GM19239 (cell line): ENCODE results near the gene RASSF9.
A peak's percentile ranks its signal among the peaks of the same experiment; 100 is the strongest.

Experiments
- DNase-seq: peaks from one replicate; pipeline ENCODE4 v3.0.0; 2011; ENCODE audit warnings: low spot score; ENCODE audit not compliant: insufficient read length
- FAIRE-seq: peaks from 2 replicates; lab custom pipeline; 2011; peaks lifted over from hg19 to GRCh38; lab: Jason Lieb, UNC

Gene RASSF9

GRCh38 chr12:85836197-85837090 lies at the start of gene RASSF9:
Gene RASSF9 (minus strand): TSS chr12:85836409. CDS start chr12:85836201, 208 bp downstream.
- no peak for FAIRE-seq

GRCh38 chr12:85883763-85884162 lies 47.6 kb upstream of the RASSF9 start:
- FAIRE-seq: no peak
- DNase-seq: no peak

More at GRCh38 chr12:85836197-85837090, at the start of gene RASSF9:
- no peak for DNase-seq

GRCh38 chr12:85877459-85877858 lies 41.2 kb upstream of the RASSF9 start:
- DNase-seq: no peak
- no peak for FAIRE-seq

- FAIRE-seq (no peak), DNase-seq (no peak)
Measured at GRCh38 chr12:85874031-85874461, 37.8 kb upstream of the RASSF9 start, which contains the start of gene NTS. Gene NTS (plus strand): TSS chr12:85874295. CDS start chr12:85874404, 109 bp downstream.

GRCh38 chr12:85872497-85873091 lies 36.4 kb upstream of the RASSF9 start:
- DNase-seq: no peak
- no peak for FAIRE-seq

GRCh38 chr12:85866986-85867776 lies 31.0 kb upstream of the RASSF9 start:
- DNase-seq: peak; percentile 5
- FAIRE-seq: peak; percentile 81

- DNase-seq: no peak
- FAIRE-seq: no peak
Measured at GRCh38 chr12:85865890-85866289, 29.7 kb upstream of the RASSF9 start.

- no peak for FAIRE-seq
- DNase-seq: no peak
Measured at GRCh38 chr12:85856966-85857365, 20.8 kb upstream of the RASSF9 start.

- DNase-seq (no peak), FAIRE-seq (no peak)
Measured at GRCh38 chr12:85855305-85855704, 19.1 kb upstream of the RASSF9 start.

- DNase-seq (no peak), FAIRE-seq (no peak)
Measured at GRCh38 chr12:85849344-85849743, 13.1 kb upstream of the RASSF9 start.

- FAIRE-seq (no peak), DNase-seq (no peak)
Measured at GRCh38 chr12:85843606-85844310, 7.5 kb upstream of the RASSF9 start.

GRCh38 chr12:85835426-85836196 lies 598 bp downstream of the RASSF9 start:
- DNase-seq (no peak), FAIRE-seq (no peak)

GRCh38 chr12:85834378-85834777 lies 1.8 kb downstream of the RASSF9 start:
- no peak for FAIRE-seq

GRCh38 chr12:85833579-85833978 lies 2.6 kb downstream of the RASSF9 start:
- FAIRE-seq (no peak), DNase-seq (no peak)

More at GRCh38 chr12:85834378-85834777, 1.8 kb downstream of the RASSF9 start:
- DNase-seq: no peak

GRCh38 chr12:85831327-85831990 lies 4.8 kb downstream of the RASSF9 start:
- DNase-seq (no peak), FAIRE-seq (no peak)

- DNase-seq: no peak
- no peak for FAIRE-seq
Measured at GRCh38 chr12:85829391-85829790, 6.8 kb downstream of the RASSF9 start.

- FAIRE-seq: no peak
- no peak for DNase-seq
Measured at GRCh38 chr12:85828576-85828975, 7.6 kb downstream of the RASSF9 start.

- no peak for FAIRE-seq
- no peak for DNase-seq
Measured at GRCh38 chr12:85825746-85826145, 10.5 kb downstream of the RASSF9 start.
